ENCODE data around the gene PDE1C.

DNA sequence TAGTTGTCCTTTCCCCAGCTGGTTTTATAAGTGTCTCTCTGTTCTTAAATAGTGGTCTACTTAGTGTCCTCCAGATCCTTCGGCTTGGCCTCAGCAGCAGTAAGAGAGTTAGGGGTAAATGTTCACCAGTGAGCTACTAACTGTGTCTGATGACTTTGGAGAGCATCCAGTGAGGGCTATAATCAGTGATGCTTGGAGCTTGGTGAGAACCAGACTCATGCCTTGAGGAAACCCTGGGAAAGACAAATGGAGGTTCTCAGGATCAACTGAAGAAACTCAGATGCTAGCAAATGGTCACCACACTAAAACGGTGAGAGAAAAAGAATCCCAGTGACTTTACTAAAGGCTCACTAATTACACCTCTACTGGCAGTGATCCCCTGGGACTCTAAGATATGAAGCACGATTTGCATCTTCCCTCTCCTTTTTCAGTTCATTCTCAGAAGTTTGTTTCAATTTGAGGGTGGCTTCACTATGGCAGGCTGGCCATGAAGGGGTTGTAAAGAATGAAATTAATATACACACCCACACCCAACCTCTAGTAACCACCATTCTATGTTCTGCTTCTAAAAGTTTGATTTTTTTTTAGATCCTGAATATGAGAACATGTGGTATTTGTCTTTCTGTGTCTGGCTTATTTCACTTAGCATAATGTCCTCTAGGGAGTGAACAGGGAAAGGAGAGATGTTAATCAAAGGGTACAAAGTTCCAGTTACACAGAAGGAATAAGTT lies 177.9 kb downstream of the PDE1C start:
- TF ChIP-seq POLR2A (IDR thresholded peaks at IDR 0.05; ENCODE audit: low read depth, low read length) (no peak), MAFK (IDR thresholded peaks at IDR 0.05; ENCODE audit: low read depth, low read length) (no peak), CEBPB (IDR thresholded peaks at IDR 0.05; ENCODE audit: low read depth, low read length) (no peak), BHLHE40 (IDR thresholded peaks at IDR 0.05; ENCODE audit: low read depth, low read length) (no peak), NFE2L2 (IDR thresholded peaks at IDR 0.05; ENCODE audit: low read depth, low read length) (no peak)
- TF ChIP-seq, protein P1, sequence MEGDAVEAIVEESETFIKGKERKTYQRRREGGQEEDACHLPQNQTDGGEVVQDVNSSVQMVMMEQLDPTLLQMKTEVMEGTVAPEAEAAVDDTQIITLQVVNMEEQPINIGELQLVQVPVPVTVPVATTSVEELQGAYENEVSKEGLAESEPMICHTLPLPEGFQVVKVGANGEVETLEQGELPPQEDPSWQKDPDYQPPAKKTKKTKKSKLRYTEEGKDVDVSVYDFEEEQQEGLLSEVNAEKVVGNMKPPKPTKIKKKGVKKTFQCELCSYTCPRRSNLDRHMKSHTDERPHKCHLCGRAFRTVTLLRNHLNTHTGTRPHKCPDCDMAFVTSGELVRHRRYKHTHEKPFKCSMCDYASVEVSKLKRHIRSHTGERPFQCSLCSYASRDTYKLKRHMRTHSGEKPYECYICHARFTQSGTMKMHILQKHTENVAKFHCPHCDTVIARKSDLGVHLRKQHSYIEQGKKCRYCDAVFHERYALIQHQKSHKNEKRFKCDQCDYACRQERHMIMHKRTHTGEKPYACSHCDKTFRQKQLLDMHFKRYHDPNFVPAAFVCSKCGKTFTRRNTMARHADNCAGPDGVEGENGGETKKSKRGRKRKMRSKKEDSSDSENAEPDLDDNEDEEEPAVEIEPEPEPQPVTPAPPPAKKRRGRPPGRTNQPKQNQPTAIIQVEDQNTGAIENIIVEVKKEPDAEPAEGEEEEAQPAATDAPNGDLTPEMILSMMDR (conservative IDR thresholded peaks at IDR 0.05; ENCODE audit: low read depth, low read length) = no peak
- TF ChIP-seq, protein P2, sequence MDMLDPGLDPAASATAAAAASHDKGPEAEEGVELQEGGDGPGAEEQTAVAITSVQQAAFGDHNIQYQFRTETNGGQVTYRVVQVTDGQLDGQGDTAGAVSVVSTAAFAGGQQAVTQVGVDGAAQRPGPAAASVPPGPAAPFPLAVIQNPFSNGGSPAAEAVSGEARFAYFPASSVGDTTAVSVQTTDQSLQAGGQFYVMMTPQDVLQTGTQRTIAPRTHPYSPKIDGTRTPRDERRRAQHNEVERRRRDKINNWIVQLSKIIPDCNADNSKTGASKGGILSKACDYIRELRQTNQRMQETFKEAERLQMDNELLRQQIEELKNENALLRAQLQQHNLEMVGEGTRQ (IDR thresholded peaks at IDR 0.05; ENCODE audit: low read depth, low read length) = no peak

Measured in IMR-90 (cell line).